Measurements from ENCODE around the gene PPM1A.

PPM1A gene

DNA sequence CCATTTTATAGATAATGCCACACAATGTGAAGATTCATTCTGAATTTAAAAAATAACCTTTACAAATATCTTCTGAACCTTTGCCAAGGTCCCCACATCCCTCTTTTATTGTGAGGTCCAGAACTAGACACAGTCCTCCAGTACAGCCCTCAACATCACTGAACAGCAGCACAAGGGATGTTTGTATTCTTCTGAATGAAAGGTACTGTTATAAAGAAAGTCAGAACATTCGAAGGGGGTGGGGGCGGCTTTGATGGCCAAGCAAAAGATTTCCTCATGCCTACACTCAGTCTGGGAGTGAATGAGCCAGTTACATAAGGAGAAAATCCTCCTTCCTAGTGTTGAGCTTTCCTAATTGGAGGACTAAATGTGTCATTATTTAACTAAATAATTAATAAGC, 77.3 kb downstream of the PPM1A start:
- no peak for DNase-seq

DNA sequence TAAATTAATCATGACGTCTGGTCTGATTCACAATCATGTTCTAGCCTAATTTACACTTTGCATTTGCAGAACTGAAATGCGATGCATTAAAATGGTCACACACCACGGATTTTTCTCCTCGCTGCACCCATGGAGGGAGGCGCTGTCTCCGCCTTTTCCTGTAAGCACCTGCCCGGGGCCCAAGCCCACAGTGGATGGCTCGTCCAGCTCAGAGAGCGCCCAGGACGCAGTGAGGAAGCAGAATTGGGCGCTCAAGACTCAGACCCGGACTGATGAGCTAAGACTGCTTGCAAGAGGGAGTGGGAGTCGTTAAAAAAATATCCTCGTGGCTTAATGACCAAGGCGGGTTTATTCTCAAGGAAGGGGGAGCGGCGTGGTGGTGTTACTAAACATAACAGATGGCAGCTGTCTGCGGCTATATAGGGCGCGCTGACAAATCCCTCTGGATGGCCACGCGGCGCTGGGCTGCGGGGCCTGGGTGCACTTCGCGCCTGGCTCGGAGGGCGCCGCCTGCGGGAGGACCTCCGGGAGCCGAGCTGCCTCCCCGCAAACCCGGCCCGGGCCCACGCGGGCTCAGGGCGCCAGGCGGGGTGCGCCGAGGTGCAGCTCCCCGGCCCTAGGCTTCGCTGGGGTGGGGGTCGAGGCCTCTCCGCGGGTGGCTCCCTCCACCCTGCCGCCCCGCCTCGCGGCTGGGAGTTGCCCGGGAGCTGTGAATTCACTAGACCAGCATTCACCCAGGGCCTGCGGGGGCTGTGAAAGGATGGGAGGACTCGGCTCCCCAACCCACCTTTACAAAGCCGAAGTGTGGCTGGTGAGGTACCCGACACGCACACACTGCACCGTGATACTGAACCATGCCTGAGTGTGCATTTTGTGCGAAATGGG, 78.7 kb downstream of the PPM1A start:
- peak; percentile 35 for DNase-seq

DNA sequence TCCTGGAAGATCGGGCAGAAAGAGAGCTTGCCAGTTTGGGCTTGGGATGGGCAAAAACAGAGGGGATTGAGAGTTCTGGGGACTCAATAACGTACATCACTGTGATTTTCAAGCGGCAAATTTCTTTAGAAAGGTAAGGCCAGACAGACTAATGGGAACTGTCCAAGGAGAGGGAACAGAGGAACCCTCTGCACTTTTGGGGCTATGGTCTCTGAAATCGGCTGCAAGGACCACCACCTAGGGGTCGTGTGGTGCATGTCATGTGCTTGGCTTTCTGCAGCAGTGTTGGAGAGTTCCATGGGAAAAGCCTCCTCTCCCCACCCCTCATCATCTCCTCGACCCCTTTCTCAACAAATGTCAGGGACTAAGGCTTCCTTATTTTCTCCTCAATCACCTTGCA, 79.6 kb downstream of the PPM1A start:
- DNase-seq = no peak

DNA sequence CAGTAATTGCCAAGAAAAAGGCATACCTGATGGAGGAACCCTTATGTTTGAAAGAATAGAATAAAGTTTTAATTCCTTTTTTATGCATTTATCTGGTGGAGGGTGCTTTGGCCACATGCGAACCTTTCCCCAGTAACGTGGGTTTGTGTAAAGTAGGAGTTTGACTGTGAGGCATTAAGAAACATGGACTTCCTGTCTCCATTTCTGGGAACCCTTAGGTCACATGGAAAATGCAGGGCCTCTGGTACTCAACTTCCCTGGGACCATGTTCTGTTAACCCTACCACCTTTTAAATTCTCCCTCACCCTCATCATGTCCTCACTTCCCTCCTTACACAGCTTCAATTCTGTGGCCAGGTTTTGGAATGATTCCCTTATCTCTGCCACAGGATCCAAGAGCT, 80.3 kb downstream of the PPM1A start:
- DNase-seq = no peak

DNA sequence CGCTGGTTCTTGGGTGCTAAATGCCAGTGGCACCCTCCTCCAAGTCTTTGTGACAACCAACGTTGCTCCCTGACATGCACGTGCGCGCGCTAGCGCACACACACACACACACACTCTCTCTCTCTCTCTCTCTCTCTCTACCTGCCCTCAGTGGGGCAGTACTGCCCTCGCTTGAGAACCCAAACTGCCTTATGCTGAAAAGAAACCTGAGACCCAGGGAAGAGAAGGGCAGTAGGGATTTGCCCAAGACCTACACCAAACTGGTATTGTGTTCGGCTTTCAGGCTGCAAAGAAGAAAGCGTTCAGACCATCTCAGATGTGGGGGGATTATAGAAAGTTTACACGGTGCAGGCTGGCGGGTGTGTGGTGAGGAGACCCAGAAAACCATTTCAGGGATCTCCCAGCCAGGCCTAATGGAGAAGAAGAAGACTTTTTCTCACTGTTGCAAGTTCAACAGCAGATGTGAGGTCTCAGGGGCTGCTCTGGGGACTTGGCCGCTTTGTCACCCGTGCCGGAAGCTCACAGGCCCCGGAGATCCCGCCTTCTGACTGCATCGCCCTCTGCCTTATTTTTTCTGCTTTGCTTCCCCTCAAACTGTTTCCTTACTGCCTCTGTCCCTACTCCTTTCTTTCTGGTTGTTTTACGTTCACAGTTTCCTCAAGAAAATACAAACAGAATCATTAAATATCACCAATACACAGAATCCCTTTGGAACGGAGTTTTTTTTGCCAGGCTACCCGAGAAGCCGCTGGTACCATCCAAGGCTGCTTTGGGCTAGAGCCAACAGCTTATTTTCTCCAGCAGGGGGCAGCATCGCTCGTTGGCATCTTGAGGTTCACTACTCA, 82.4 kb downstream of the PPM1A start:
- peak; percentile 84 for DNase-seq

DNA sequence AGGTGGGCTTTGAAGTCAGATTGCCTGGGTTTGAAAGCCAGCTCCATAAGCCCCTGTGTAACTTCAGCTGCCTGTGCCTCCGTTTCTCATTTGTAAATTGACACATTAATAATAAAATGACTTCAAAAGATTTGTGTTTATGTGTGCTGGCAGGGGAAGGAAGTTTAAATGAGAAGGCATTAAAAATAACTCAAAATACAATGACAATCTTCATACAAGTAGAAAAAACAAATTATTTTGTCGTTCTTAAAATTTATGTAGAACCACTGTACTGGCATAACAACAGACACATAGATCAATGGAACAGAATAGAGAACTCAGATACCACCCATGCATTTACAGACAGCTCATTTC, 83.0 kb downstream of the PPM1A start:
- no peak for DNase-seq

DNA sequence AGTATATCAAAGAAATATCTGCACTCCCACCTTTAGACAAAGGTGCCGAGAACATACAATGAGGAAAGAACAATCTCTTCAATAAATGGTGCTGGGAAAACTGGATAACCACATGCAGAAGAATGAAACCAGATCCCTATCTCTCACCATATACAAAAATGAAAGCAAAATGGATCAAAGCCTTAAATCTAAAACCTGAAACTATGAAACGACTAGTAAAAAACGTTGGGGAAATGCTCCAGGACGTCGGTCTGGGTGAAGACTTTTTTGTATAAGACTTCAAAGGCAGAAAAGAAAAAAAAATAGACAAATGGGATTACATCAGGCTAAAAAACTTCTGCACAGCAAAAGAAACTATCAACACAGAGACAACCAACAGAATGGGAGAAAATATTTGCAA, 83.8 kb downstream of the PPM1A start:
- DNase-seq = no peak

DNA sequence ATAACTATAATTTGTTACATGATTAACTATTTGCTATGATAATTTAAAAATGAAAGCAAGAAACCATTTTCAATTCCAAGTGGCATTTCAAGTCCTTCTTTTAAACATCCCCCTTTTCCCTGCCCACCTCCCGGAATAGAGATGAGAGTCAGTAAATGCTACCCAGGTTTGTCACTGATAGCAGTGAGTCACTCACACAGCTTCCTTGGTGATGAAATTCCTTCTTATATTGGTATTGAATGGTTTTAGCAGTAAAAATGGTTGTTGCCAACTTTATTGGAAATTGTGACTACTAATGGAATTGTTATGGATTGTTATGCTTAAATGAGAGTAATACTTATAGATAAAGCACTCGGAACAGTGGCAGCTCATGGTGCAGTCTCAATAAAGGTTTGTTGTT, 90.5 kb downstream of the PPM1A start:
- no peak for DNase-seq

DNA sequence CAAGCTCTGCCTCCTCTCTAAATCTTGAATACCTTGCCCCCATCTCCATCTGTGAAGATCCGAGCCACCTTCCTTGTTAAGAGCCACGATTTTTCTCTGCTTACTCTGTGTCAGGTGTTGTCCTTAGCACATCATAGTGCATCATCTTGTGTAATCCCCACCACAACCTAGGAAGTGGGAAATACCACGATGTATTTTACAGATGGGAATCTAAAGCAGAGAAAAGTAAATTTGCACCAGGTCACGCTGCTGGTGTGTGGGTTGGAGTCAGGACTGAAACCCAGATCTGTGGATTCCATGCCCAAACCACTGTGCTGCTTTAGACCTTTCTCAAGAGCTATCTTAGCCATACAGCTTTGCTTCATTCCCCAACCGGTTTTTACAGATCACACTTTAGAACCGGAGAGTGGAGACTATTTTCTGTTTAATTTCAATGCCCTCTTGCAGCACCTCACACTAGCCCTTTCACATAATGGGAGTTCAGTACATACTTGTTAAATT, 94.6 kb downstream of the PPM1A start:
- DNase-seq = no peak

DNA sequence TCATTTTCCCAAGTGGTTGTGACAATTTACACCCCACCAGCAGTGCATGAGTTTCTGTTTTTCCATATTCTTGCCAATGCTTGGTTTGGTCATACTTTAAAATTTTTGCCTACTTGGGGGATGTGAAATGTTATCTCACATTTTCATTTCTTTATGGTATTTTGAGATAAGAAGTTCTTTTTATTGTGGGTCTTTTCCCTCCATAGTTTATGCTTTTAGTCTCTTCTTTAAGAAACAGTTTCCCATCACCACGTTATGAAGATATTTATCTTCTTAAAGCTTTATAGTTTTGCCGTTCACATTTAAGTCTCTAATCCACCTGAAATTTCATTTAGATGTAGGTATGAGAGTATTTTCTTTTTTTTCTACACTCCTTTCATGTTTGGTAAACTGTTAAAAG, 95.7 kb downstream of the PPM1A start:
- no peak for DNase-seq

DNA sequence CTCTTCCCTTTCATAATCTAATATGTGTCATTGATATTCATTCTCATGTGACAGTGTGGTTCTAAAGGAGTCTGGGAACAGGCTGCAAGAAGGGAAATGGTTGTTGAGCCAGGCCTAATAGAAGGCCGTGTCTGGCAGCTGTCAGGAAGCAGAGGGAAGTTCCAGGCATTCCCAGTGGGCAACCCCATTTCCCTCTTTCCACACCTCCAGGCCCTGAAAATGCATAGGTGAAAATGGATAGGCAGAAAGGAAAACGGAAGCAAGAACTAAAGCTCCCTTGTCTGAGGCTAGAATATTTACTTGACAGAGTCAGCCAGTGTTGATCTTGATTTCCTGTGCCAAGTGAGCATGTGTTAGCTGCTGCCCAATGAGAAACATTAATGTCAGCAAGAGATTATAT, 97.7 kb downstream of the PPM1A start:
- no peak for DNase-seq

DNA sequence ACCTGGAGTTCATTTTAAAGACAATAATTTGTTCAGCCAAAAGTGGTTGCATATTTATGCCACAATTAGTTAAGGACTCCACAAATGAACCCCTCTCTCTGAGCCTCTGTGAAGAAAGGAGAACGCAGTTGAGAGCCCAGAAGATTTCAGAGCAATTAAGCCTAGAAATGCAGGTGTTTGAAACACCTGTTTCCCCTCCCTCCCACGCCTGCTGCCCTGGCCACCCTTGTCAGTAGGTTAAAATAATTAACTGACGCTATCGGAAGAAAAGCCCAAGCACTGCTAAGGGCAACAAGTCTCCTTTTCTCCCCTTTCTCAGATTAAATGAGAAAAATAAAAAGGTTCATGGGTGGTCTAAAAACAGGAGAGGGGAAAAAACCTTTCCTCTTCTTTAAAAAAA, 99.2 kb downstream of the PPM1A start:
- DNase-seq = no peak
